ENCODE data around the gene PTGER1.

PTGER1 gene

GRCh38 chr19:14497228-14497921, 22.2 kb upstream of the PTGER1 start:
- DNase-seq, result no peak

- DNase-seq, result no peak
Measured at GRCh38 chr19:14496834-14497227, 21.7 kb upstream of the PTGER1 start.

DNA sequence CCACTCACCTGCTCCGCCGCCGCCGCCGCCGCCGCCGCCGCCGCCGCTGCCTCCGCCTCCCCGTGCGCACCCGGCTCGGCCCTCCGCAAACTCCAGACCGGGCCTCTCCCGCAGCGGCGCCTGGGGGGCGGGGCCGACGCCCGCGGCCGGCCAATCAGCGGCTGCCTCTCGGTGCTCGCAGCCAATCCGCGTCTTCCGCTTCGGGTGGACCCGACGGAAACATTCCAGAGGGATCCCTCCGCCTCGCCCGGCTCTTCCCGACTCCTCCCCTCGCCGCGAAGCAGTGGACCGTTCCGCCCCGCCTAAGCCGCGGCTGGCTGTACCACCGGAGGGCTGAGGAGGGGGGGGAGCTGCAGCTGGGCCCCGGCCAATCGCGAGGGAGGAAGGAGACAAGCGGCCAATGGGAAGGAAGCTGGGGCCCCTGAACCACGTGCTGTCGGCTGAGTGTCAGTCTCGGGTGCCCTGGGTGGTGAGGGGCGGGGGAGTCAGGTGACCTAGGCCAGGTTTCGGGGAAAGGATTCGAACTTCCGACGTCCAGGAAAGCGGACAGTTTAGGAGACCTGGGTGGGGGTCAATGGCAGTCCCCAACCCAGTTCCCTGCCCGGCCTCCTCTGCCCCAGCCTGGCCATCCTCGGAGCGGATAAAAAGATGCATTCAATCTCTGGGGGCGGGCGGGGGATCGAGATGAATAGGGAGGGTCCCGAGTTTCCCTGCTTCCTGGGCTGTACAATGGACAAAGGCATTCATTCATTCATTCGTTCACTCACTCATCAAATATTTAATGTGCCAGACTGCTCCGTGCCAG, 21.1 kb upstream of the PTGER1 start, which contains the start of gene GIPC1:
Gene GIPC1, minus strand, starts transcription at position 99 of the 805 bp plus-strand sequence. CDS start 13,151 bp downstream, outside the sequence.
- peak; percentile 86 for DNase-seq

- no peak for DNase-seq
Measured at GRCh38 chr19:14495672-14496028, 20.5 kb upstream of the PTGER1 start.

- no peak for DNase-seq
Measured at GRCh38 chr19:14494910-14495671, 19.9 kb upstream of the PTGER1 start.

- DNase-seq, result no peak
Measured at GRCh38 chr19:14494411-14494810, 19.3 kb upstream of the PTGER1 start.

DNA sequence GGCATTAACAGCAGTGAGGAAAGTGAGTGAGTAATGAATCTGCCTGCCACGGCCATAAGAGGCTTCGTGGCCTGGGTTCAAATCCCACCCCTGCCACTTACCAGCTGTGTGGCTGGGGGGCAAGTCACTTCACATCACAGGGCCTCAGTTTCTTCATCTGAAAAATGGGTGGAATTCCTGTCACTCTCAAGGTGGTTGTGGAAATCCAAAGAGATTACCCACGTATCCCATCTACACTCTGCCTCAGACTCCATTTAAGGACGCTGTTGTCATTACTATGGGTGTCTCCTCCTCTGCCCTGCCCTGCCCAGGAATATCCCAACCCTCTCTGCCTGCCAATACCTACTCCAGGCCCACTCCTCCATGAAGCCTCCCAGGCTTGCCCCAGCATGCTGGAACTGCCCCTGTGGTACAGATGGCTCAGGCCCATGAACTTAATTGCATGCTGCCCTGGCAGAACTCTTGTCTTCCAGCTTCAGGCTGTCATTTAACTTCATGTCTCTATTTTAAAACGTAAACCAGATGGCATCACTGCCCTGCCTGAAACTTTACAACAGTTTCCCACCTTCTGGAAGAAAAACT, 17.7 kb upstream of the PTGER1 start:
- no peak for DNase-seq

- no peak for DNase-seq
Measured at GRCh38 chr19:14487370-14488125, 12.4 kb upstream of the PTGER1 start.

DNA sequence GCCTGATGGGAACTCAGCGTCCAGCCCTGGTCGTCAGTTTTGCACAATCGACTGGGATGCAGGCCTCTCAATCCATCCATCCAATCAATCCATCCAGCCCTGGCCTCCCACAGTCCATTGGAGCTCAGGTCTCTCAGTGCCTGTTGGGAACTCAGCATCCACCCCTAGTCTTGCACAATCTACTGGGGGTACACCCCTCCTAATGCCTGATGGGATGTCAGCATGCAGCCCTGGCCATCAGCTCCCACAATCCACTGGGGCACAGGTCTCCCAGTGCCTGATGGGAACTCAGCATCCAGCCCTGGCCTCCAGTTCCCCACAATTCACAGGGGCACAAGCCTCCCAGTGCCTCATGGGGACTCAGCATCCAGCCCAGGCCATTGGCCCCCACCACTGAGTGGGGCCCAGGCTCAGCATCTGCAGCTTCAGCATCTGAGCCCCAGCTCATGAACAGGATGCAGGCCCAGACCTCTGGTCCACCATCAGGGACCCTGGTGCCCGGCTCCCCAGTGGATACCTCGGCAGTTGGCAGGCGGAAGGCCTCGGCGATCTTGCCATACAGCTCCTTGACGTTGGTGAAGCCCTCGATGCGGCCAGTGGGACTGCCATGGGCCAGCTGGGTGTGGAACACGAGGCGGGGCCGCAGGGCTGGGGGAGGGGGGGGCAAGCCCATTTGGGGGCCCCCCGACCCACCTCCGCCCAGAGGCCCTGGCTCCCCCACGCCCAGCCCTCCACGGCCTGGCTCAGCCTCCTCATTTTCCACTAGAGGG, 7.2 kb upstream of the PTGER1 start:
- DNase-seq, result no peak

- DNase-seq, result no peak
Measured at GRCh38 chr19:14480700-14481079, 5.5 kb upstream of the PTGER1 start.

DNA sequence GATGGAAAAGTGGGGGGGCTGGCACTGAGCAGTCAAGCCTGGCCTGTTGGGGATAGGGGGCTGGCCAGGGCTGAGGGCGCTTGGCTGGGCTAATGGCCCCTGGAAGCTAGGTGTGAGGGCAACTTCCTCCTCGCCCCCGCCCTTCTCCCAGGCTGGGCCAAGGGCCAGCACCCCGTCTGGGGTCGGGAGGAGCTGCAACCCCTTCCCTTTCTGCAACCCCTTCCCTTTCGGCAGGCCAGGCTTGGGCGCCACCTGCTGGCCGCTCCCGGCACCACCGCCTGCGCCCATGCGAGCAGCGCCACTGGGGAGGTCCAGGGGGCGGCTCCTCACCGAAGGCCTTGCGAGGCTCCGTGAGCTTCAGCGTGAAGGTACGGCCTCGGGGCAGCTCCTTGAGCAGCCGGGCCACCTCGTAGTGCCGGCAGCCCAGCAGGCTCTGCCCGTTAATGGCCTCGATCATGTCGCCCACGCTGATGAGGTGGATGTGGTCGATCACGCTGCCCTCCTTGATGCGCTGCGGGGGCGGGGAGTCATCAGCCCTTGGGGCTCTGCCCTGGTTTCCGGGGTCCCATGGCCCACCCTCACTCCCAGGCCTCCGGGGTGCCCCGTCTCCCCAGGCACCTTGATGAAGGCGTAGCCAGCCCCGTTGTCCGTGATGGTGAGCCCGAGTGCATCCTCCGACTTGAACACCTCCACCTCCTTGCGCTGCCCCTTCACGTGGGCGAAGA, 5.0 kb upstream of the PTGER1 start:
- DNase-seq, result peak; percentile 82

DNA sequence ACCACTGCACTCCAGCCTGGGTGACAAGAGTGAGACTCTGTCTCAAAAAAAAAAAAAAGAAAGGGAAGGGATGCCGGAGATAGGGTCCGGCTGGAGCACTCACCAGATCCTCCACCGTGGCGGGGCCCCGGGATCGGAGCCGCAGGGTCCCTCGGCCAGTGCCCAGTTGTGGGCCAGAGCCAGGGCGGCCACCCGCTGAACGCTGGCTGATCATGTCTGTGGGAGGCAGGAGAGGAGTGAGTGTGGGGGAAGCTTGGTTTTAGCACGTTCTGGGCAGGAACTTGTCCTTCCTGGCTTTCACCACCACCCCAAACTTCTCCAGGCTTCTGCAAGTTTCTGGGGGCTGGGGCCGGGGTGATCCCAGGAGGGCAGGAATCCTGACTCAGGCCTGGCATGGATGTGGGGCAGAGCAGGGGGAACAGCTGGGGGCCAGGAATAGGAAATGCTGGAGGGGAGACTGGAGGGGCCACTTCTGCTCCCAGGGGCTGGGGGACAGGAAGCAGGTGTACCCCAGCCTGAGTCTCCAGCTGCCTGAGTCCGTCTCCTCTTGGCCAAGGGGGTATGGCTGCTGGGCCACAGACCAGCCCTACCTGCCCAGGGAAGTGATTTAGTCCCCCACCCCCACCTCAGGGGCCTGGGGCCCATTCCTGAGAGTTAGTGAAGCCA, 4.3 kb upstream of the PTGER1 start:
- no peak for DNase-seq

- no peak for DNase-seq
Measured at GRCh38 chr19:14478113-14478545, 3.0 kb upstream of the PTGER1 start.

DNA sequence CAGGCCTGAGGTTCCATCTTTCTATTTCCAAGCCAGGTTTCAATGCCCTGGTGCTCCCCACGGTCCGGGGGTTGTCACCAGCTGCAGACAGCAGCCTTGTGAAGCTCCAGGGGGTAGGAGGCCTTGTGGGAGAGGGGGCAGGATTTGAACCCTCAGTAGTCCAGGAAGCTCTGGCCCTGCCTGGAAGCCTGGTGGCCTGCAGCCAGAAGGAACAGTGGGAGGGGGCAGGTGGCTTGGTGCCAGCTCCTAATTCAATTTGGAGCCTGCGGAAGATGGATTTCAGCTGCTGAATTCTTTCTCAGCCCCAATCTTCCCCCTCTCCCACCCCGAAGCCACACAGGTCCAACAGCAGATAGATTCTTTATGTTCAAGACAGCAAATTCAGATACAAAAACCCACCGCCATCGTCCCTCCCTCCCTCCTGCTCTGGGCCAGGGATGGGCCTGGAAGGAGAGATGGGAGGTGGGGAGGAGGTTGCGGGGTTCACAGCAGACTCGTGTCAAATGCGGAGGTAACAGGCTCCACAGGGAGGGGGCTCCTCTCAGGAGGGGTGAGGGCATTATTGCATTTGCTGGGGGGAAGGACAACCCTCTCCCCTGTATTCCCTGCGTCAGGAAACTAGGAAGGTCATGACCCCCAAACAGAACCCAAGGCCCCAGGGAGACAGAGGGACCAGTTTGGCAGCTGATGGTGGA, 2.4 kb upstream of the PTGER1 start:
- DNase-seq, result no peak

GRCh38 chr19:14476673-14477401, 1.7 kb upstream of the PTGER1 start:
- DNase-seq, result no peak

GRCh38 chr19:14476327-14476672, 1.1 kb upstream of the PTGER1 start:
- DNase-seq, result no peak

- no peak for DNase-seq
Measured at GRCh38 chr19:14474827-14475226, 327 bp downstream of the PTGER1 start.

- DNase-seq, result no peak
Measured at GRCh38 chr19:14473978-14474578, 1.1 kb downstream of the PTGER1 start.
